Right lobe of liver (tissue), 6 donors: Measurements from ENCODE around the gene INMT. TPM values are rescaled to one million over a fixed set of nuclear protein-coding genes. Genes with fewer than 3 reads are reported as not detected.

ENCODE experiments used
- ATAC-seq, 4 donors: fragments of 200-7000 bp; cut with Tn5 transposase; one replicate each; pipeline ENCODE4 v1.9.1; 2020; ENCODE audit warnings: mild to moderate bottlenecking in 4 of 4, moderate library complexity in 4 of 4
- DNase-seq, 3 donors: peaks; one replicate each; pipeline ENCODE4 v3.0.0-alpha.2; 2020
- H3K27ac ChIP-seq, 3 donors: fragments of 200-600 bp; one replicate each; pipeline ENCODE4 v1.8.0; 2022
- H3K27me3 ChIP-seq, 2 donors: fragments of 200-600 bp; one replicate each; pipeline ENCODE4 v1.8.0; 2022
- H3K36me3 ChIP-seq, 4 donors: fragments of 200-600 bp; sonication (generic) in 1 of 4; one replicate each; pipeline versions ENCODE4 v1.5.1 to v1.8.0; 2017 to 2022; ENCODE audit warnings: control low read depth in 1 of 4
- H3K4me1 ChIP-seq, 4 donors: fragments of 200-600 bp; sonication (generic) in 1 of 4; one replicate each; pipeline versions ENCODE4 v1.5.1 to v1.8.0; 2017 to 2022; ENCODE audit warnings: control low read depth in 1 of 4
- H3K4me3 ChIP-seq, 3 donors: fragments of 200-600 bp; one replicate each; pipeline ENCODE4 v1.8.0; 2022
- H3K9me3 ChIP-seq, 4 donors: fragments of 200-600 bp; sonication (generic) in 1 of 4; one replicate each; pipeline versions ENCODE4 v1.5.1 to v1.8.0; 2017 to 2022; ENCODE audit warnings: control low read depth in 1 of 4
- CTCF ChIP-seq, 4 donors: fragments of 200-600 bp in 3 of 4; fragments of 450-650 bp in 1 of 4; IDR thresholded peaks; one replicate each; pipeline versions ENCODE4 v1.5.1 to v1.8.0; 2016 to 2022; ENCODE audit warnings: antibody characterized with exemption in 4 of 4, mild to moderate bottlenecking in 2 of 4
- POLR2A ChIP-seq: fragments of 450-650 bp; IDR thresholded peaks from one replicate; pipeline ENCODE4 v1.6.1; 2017; ENCODE audit warnings: antibody characterized with exemption, mild to moderate bottlenecking
- WGBS: methylation state at CpG from one replicate; pipeline ENCODE4 v1.1.6; 2018; ENCODE audit warnings: low coverage, low lambda C conversion rate; ENCODE audit not compliant: insufficient coverage; ENCODE audit errors: missing lambda C conversion rate; 5-methylcytosine and 5-hydroxymethylcytosine counted together
- intact Hi-C, 2 donors: fragments of 100-400 bp; cut with DNase I; formaldehyde crosslinking; loops; one replicate each; pipeline versions ENCODE4 v1.11.2 to v1.14.1; 2022
- total RNA-seq, 6 experiments: library from RNA; depleted of rRNA in 2 of 6; stranded (reverse); fragments of >200 nt in 2 of 6; fragmentation: NEBNext Ultra II Directional in 3 of 6; extraction: Animal tissue kit (Norgen Biotek cat#: 25700) in 3 of 6; gene quantifications; one replicate each; pipeline versions ENCODE4 v1.1.0 to v1.2.4, GENCODE V29; 2016 to 2023
- donor health status: DM: no; HTN: yes; CAD: no.
- donor health status: DM: no; HTN: no; CAD: no.
- donor health status: DM: no; HTN: no; CAD: no.
- donor health status: DM: no; HTN: yes; CAD: no.
- donor health status: DM: no; HTN: yes; CAD: no.

Gene INMT
- total RNA-seq, 6 experiments from 2014 or later = 14.7 to 58.9 (median 35.5) TPM

GRCh38 chr7:30764030-30764975, 12.4 kb downstream of the INMT start:
- no peak overlapping the region for H3K27ac ChIP-seq
- no peaks in the 10 kb centered on the region for H3K4me1 ChIP-seq
- H3K9me3 ChIP-seq = no peaks in the 10 kb centered on the region
- H3K27me3 ChIP-seq = no peaks in the 10 kb centered on the region
- ATAC-seq = peak in 3 of 4 donors; percentile 15 to 36 (median 31)
- intact Hi-C loops = no loop called here
- WGBS = 82% methylated on average over 4 of the region's 6 CpGs
- no peak overlapping the region for H3K4me3 ChIP-seq
- H3K36me3 ChIP-seq = no peaks in the 10 kb centered on the region
- no peak for DNase-seq
- TF ChIP-seq CTCF (IDR thresholded peaks at IDR 0.05) = no peak
- no peak for TF ChIP-seq POLR2A

GRCh38 chr7:30765408-30765807, 13.5 kb downstream of the INMT start:
- intact Hi-C loops = no loop called here
- no peaks in the 10 kb centered on the region for H3K36me3 ChIP-seq

GRCh38 chr7:30770845-30771173, 18.9 kb downstream of the INMT start:
- 48% methylated on average over 3 of the region's 9 CpGs for WGBS
- Histone ChIP-seq H3K27ac (peak overlapping the region; percentile 54 to 80 (median 74)), H3K27me3 (no peaks in the 10 kb centered on the region), H3K9me3 (no peaks in the 10 kb centered on the region), H3K4me3 (peak overlapping the region; percentile 82 to 89 (median 86)), H3K4me1 (peaks cover 0 to 6% (median 0%) of the 10 kb centered on the region in 4 donors), H3K36me3 (no peaks in the 10 kb centered on the region)
- peak in 2 of 4 donors; percentile 4 to 12 for ATAC-seq
- intact Hi-C loops = no loop called here
- DNase-seq = no peak
- TF ChIP-seq CTCF (IDR thresholded peaks at IDR 0.05) = no peak
- no peak for TF ChIP-seq POLR2A

More at GRCh38 chr7:30765408-30765807, 13.5 kb downstream of the INMT start:
- Histone ChIP-seq H3K4me3 (no peak overlapping the region), H3K27ac (no peak overlapping the region), H3K4me1 (no peaks in the 10 kb centered on the region), H3K27me3 (no peaks in the 10 kb centered on the region), H3K9me3 (no peaks in the 10 kb centered on the region)
- DNase-seq (no peak), ATAC-seq (no peak)
- 100% methylated on average over 2 of the region's 2 CpGs for WGBS
- no peak for TF ChIP-seq POLR2A
- TF ChIP-seq CTCF (IDR thresholded peaks at IDR 0.05) = no peak

GRCh38 chr7:30771174-30771879, 19.4 kb downstream of the INMT start, which contains the start of gene MINDY4:
Gene MINDY4, plus strand, starts transcription at chr7:30771417. Its CDS starts 77 bp downstream, at chr7:30771494.
- Histone ChIP-seq H3K9me3 (no peaks in the 10 kb centered on the region), H3K27me3 (no peaks in the 10 kb centered on the region), H3K4me1 (peaks cover 0 to 6% (median 0%) of the 10 kb centered on the region in 4 donors), H3K36me3 (no peaks in the 10 kb centered on the region), H3K27ac (peak within 1 kb of the TSS; percentile 54 to 80 (median 74)), H3K4me3 (peak within 1 kb of the TSS; percentile 82 to 89 (median 86))
- peak; percentile 85 to 89 (median 89) for DNase-seq
- ATAC-seq = peak; percentile 91 to 94 (median 92)
- TF ChIP-seq CTCF (IDR thresholded peaks at IDR 0.05) (peak in 2 of 4 donors; percentile 7 to 11), POLR2A (peak; percentile 42)
- WGBS = 0% methylated on average over 4 of the region's 62 CpGs
- intact Hi-C loops = no loop called here
